RWPE1 (cell line): ENCODE data around the gene INPP5J.
"Not testable (repeated sequence)": the region's sequence is repeated elsewhere in the genome, so short reads cannot be mapped to it uniquely, and the experiment has no call there.

Source experiments
- CTCF ChIA-PET: fragments of 350-600 bp; sonication (Branson Sonifier 250); formaldehyde crosslinking; extraction: SDS; loops from one replicate; lab custom pipeline; 2021; lab: Yijun Ruan, JAX
- POLR2A ChIA-PET: fragments of 400-600 bp; formaldehyde crosslinking; extraction: SDS; loops from one replicate; lab custom pipeline; 2020; ENCODE audit warnings: antibody characterized with exemption; ENCODE audit not compliant: low non-redundant PET; lab: Yijun Ruan, JAX
- DNase-seq: peaks from one replicate; pipeline ENCODE4 v3.0.0; 2012; ENCODE audit warnings: low spot score
- H3K27ac ChIP-seq: fragments of 450-650 bp; 2 replicates; pipeline ENCODE4 v1.5.1; 2017
- CTCF ChIP-seq: fragments of 450-650 bp; conservative IDR thresholded peaks from 2 replicates; pipeline ENCODE4 v1.5.1; 2017; ENCODE audit warnings: low read depth, mild to moderate bottlenecking

The INPP5J gene

DNA sequence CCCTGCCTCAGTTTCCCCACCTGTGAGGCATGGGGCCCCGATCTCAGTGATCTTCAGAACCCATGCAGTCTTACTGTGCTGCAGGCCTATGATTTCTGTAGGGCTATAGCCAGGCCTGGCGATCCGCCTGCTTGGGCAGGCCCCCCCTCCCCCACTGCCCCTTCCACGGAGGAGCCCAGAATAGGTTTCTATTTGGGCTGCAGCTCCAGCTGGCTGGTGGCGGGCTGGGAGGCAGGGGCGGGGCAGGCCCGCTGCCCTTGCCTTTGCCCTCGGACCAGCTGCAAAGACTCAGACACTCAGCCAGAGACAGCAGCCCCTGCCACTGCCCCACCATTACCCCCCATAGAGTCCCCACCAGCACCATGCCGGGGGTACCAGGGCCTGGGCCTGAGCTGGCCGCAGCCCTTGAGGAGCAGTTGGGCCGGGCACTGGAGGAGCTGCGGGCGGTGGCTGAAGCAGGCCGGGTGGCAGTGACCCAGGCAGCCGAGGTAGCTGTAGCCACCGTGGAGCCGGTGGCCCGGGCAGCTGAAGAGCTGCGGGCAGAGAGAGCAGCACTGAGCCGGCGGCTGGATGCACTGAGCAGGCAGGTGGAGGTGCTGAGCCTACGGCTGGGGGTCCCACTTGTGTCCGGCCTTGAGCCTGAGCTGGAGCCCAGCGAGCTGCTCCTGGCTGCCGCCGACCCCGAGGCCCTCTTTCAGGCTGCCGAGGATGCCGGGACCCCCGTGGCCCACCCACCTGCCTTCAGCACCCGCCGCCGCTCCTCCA is 29.5 kb upstream of the INPP5J start:
- ChIA-PET POLR2A (no interaction called here), CTCF (interaction anchor here (0.8 to 1.1 kb wide), 2 partner anchors 8 to 32 kb away, joined by 4 to 7 read pairs; no protein-coding TSS in a partner anchor)
- TF ChIP-seq CTCF: no peak
- H3K27ac ChIP-seq: 0 out of 2 replicates have a peak overlapping the region, but pooled peaks have one; percentile 16
- no peak for DNase-seq

- ChIA-PET CTCF (interaction anchor here (0.8 to 1.1 kb wide), 2 partner anchors 9 to 33 kb away, joined by 4 to 7 read pairs; no protein-coding TSS in a partner anchor), POLR2A (no interaction called here)
- DNase-seq: no peak
- no peak for TF ChIP-seq CTCF
- 0 out of 2 replicates have a peak overlapping the region, but pooled peaks have one; percentile 16 for H3K27ac ChIP-seq
Observed at GRCh38 chr22:31094021-31094551, 28.7 kb upstream of the INPP5J start.

DNA sequence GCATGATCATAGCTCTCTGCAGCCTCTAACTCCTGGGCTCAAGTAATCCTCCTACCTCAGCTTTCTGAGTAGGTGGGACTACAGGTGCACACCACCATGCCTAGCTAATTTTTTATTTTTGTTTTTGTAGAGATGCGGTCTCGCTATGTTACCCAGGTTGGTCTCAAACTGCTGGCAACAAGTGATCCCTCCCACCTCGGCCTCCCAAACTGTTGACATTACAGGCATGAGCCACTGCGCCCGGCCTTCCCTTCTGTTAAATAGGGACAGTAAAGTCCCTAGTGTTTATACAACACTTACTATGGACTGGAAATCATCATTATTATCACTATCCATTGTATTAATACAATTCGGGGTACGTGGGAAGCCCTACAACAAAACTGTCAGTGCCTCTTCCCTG is 28.0 kb upstream of the INPP5J start:
- no peak overlapping the region for H3K27ac ChIP-seq
- POLR2A ChIA-PET: no interaction called here
- no peak for TF ChIP-seq CTCF
- CTCF ChIA-PET: interaction anchor here (1.7 kb wide), 1 partner anchor 10 kb away, joined by 4 read pairs; no protein-coding TSS in a partner anchor
- DNase-seq: no peak

- ChIA-PET POLR2A (no interaction called here), CTCF (interaction anchor here (1.7 kb wide), 1 partner anchor 11 kb away, joined by 4 read pairs; no protein-coding TSS in a partner anchor)
- TF ChIP-seq CTCF: no peak
- no peak for DNase-seq
- H3K27ac ChIP-seq: no peak overlapping the region
Observed at GRCh38 chr22:31095637-31096249, 27.0 kb upstream of the INPP5J start.

DNA sequence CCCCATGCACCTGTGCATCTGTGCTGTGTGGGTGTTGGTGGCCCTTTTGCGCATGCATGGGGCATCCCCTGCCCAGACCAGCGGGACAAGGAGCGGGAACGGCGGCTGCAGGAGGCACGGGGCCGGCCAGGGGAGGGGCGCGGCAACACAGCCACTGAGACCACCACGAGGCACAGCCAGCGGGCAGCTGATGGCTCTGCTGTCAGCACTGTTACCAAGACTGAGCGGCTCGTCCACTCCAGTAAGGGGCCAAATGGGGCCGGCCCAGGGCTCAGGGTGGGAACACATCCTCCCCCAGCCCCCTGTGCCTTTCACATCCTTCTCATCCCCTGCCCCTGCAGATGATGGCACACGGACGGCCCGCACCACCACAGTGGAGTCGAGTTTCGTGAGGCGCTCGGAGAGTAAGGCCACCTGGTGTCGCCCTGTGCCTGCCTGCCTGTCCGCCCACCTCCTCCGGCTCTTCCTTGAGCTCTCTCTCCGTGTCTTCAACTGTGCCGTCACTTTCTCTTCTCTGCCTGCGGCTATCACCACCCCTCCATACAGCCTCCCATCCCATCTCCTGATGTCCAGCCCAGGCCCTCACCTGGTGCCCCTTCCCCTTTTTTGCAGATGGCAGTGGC is 26.0 kb upstream of the INPP5J start:
- TF ChIP-seq CTCF: no peak
- ChIA-PET POLR2A (no interaction called here), CTCF (no interaction called here)
- H3K27ac ChIP-seq: no peak overlapping the region
- DNase-seq: no peak

DNA sequence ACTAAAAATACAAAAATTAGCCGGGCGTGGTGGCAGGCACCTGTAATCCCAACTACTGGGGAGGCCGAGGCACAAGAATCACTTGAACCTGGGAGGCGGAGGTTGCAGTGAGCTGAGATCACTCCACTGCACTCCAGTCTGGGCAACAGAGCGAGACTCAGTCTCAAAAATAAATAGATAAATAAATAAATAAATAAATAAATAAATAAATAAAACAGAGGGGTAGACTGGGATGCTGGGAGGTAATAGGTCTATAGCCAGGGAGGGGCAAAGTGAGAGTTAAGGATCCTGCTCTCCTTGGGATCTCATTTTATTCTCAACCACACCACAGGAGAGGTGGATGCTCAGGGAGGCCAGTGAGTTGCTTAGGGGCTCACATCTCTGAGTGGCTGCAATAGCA is 25.2 kb upstream of the INPP5J start:
- POLR2A ChIA-PET, H3K27ac ChIP-seq, CTCF ChIA-PET, DNase-seq: not testable (repeated sequence)
